Kidney epithelial cell (primary cell): ENCODE measurements around the gene AKAP5. TPM values are rescaled to one million over a fixed set of nuclear protein-coding genes. Genes with fewer than 3 reads are reported as not detected.

Source experiments
- DNase-seq: peaks from one replicate; pipeline ENCODE4 v3.0.0-alpha.2; 2010; ENCODE audit warnings: low read depth
- H3K27me3 ChIP-seq: 2 replicates; pipeline ENCODE4 v1.6.0; 2011; ENCODE audit warnings: low read length; ENCODE audit not compliant: control insufficient read depth, insufficient read depth
- H3K36me3 ChIP-seq: 2 replicates; pipeline ENCODE4 v1.5.1; 2011; ENCODE audit warnings: low read length; ENCODE audit not compliant: control insufficient read depth, insufficient read depth
- H3K4me3 ChIP-seq: 2 replicates; pipeline ENCODE4 v1.5.1; 2011; ENCODE audit warnings: low read depth, mild to moderate bottlenecking, control low read depth, low read length
- CTCF ChIP-seq: IDR thresholded peaks from 2 replicates; pipeline ENCODE4 v1.5.1; 2011; ENCODE audit warnings: mild to moderate bottlenecking, moderate library complexity, low read length, control low read depth, inconsistent platforms; ENCODE audit not compliant: insufficient read depth, poor library complexity, severe bottlenecking
- total RNA-seq: library from RNA; depleted of rRNA; stranded (reverse); fragments of >200 nt; gene quantifications from 2 replicates; pipeline ENCODE4 v1.2.3, GENCODE V29; 2015

The AKAP5 gene
- total RNA-seq, 1 donor from 2014 or later: 1.5 TPM

GRCh38 chr14:64478634-64479250, 13.4 kb downstream of the AKAP5 start:
- TF ChIP-seq CTCF: no peak
- Histone ChIP-seq H3K36me3 (no peaks in the 10 kb centered on the region), H3K27me3 (no peaks in the 10 kb centered on the region), H3K4me3 (no peak overlapping the region)
- DNase-seq: no peak

- Histone ChIP-seq H3K4me3 (no peak overlapping the region), H3K27me3 (no peaks in the 10 kb centered on the region), H3K36me3 (peaks cover 2% of the 10 kb centered on the region)
- no peak for DNase-seq
- TF ChIP-seq CTCF: no peak
Observed at GRCh38 chr14:64488590-64489099, 23.3 kb downstream of the AKAP5 start.

GRCh38 chr14:64491637-64492036, 26.3 kb downstream of the AKAP5 start:
- Histone ChIP-seq H3K36me3 (peaks cover 2% of the 10 kb centered on the region), H3K27me3 (no peaks in the 10 kb centered on the region), H3K4me3 (no peak overlapping the region)
- no peak for TF ChIP-seq CTCF
- no peak for DNase-seq

GRCh38 chr14:64493455-64493854, 28.2 kb downstream of the AKAP5 start:
- DNase-seq: no peak
- Histone ChIP-seq H3K36me3 (no peaks in the 10 kb centered on the region), H3K27me3 (no peaks in the 10 kb centered on the region), H3K4me3 (no peak overlapping the region)
- no peak for TF ChIP-seq CTCF

GRCh38 chr14:64495252-64495651, 30.0 kb downstream of the AKAP5 start:
- H3K4me3 ChIP-seq: no peak overlapping the region
- no peaks in the 10 kb centered on the region for H3K36me3 ChIP-seq
- H3K27me3 ChIP-seq: no peaks in the 10 kb centered on the region
- no peak for TF ChIP-seq CTCF
- DNase-seq: no peak

GRCh38 chr14:64496764-64497163, 31.5 kb downstream of the AKAP5 start:
- H3K4me3 ChIP-seq: no peak overlapping the region
- no peaks in the 10 kb centered on the region for H3K36me3 ChIP-seq
- H3K27me3 ChIP-seq: no peaks in the 10 kb centered on the region
- DNase-seq: no peak
- no peak for TF ChIP-seq CTCF
